ENCODE results near the gene SH3BGRL2.
A peak's percentile ranks its signal among the peaks of the same experiment; 100 is the strongest.

The SH3BGRL2 gene

GRCh38 chr6:79630883-79631692 lies at the start of gene SH3BGRL2:
Gene SH3BGRL2, plus strand, starts transcription at chr6:79631329. Its CDS starts 133 bp downstream, at chr6:79631462.
- no peaks in the 10 kb centered on the region for H3K9me3 ChIP-seq (ENCODE audit: control insufficient read depth, low read length)

GRCh38 chr6:79584332-79584731 lies 46.8 kb upstream of the SH3BGRL2 start:
- Histone ChIP-seq H3K9ac (ENCODE audit: low read length) (no peak overlapping the region), H3K9me3 (ENCODE audit: control insufficient read depth, low read length) (no peaks in the 10 kb centered on the region), H3K36me3 (ENCODE audit: control insufficient read depth, insufficient read depth, low read length, severe bottlenecking) (no peaks in the 10 kb centered on the region), H3K4me3 (ENCODE audit: low read length) (no peak overlapping the region), H3K4me1 (ENCODE audit: control insufficient read depth, insufficient read depth, low read length) (no peaks in the 10 kb centered on the region), H3K27me3 (replicated peaks; ENCODE audit: control insufficient read depth, insufficient read depth, low read length) (no peaks in the 10 kb centered on the region)
- no peak for DNase-seq (ENCODE audit: low read depth)

More at GRCh38 chr6:79630883-79631692, at the start of gene SH3BGRL2:
- peak; percentile 83 for DNase-seq (ENCODE audit: low read depth)
- Histone ChIP-seq H3K4me3 (ENCODE audit: low read length) (peak within 1 kb of the TSS; percentile 88), H3K4me1 (ENCODE audit: control insufficient read depth, insufficient read depth, low read length) (peaks cover 6% of the 10 kb centered on the region), H3K9ac (ENCODE audit: low read length) (peak within 1 kb of the TSS; percentile 67), H3K36me3 (ENCODE audit: control insufficient read depth, insufficient read depth, low read length, severe bottlenecking) (no peaks in the 10 kb centered on the region), H3K27me3 (replicated peaks; ENCODE audit: control insufficient read depth, insufficient read depth, low read length) (peaks cover 7% of the 10 kb centered on the region)

- Histone ChIP-seq H3K9ac (ENCODE audit: low read length) (no peak overlapping the region), H3K36me3 (ENCODE audit: control insufficient read depth, insufficient read depth, low read length, severe bottlenecking) (no peaks in the 10 kb centered on the region), H3K9me3 (ENCODE audit: control insufficient read depth, low read length) (no peaks in the 10 kb centered on the region), H3K27me3 (replicated peaks; ENCODE audit: control insufficient read depth, insufficient read depth, low read length) (no peaks in the 10 kb centered on the region), H3K4me3 (ENCODE audit: low read length) (no peak overlapping the region), H3K4me1 (ENCODE audit: control insufficient read depth, insufficient read depth, low read length) (no peaks in the 10 kb centered on the region)
- DNase-seq (ENCODE audit: low read depth): peak; percentile 25
These were observed 44.6 kb upstream of the SH3BGRL2 start for GRCh38 chr6:79586548-79586947.

GRCh38 chr6:79589701-79590100 lies 41.4 kb upstream of the SH3BGRL2 start:
- no peak overlapping the region for H3K9ac ChIP-seq (ENCODE audit: low read length)
- DNase-seq (ENCODE audit: low read depth): no peak

GRCh38 chr6:79597155-79597554 lies 34.0 kb upstream of the SH3BGRL2 start:
- no peak overlapping the region for H3K9ac ChIP-seq (ENCODE audit: low read length)
- H3K27me3 ChIP-seq (replicated peaks; ENCODE audit: control insufficient read depth, insufficient read depth, low read length): no peaks in the 10 kb centered on the region
- H3K36me3 ChIP-seq (ENCODE audit: control insufficient read depth, insufficient read depth, low read length, severe bottlenecking): no peaks in the 10 kb centered on the region
- DNase-seq (ENCODE audit: low read depth): no peak
- no peaks in the 10 kb centered on the region for H3K4me1 ChIP-seq (ENCODE audit: control insufficient read depth, insufficient read depth, low read length)
- no peaks in the 10 kb centered on the region for H3K9me3 ChIP-seq (ENCODE audit: control insufficient read depth, low read length)
- no peak overlapping the region for H3K4me3 ChIP-seq (ENCODE audit: low read length)

More at GRCh38 chr6:79589701-79590100, 41.4 kb upstream of the SH3BGRL2 start:
- Histone ChIP-seq H3K27me3 (replicated peaks; ENCODE audit: control insufficient read depth, insufficient read depth, low read length) (no peaks in the 10 kb centered on the region), H3K9me3 (ENCODE audit: control insufficient read depth, low read length) (no peaks in the 10 kb centered on the region), H3K4me3 (ENCODE audit: low read length) (no peak overlapping the region), H3K36me3 (ENCODE audit: control insufficient read depth, insufficient read depth, low read length, severe bottlenecking) (no peaks in the 10 kb centered on the region), H3K4me1 (ENCODE audit: control insufficient read depth, insufficient read depth, low read length) (no peaks in the 10 kb centered on the region)

- no peaks in the 10 kb centered on the region for H3K36me3 ChIP-seq (ENCODE audit: control insufficient read depth, insufficient read depth, low read length, severe bottlenecking)
- no peaks in the 10 kb centered on the region for H3K27me3 ChIP-seq (replicated peaks; ENCODE audit: control insufficient read depth, insufficient read depth, low read length)
- no peaks in the 10 kb centered on the region for H3K4me1 ChIP-seq (ENCODE audit: control insufficient read depth, insufficient read depth, low read length)
- no peak for DNase-seq (ENCODE audit: low read depth)
- no peaks in the 10 kb centered on the region for H3K9me3 ChIP-seq (ENCODE audit: control insufficient read depth, low read length)
- H3K4me3 ChIP-seq (ENCODE audit: low read length): no peak overlapping the region
- no peak overlapping the region for H3K9ac ChIP-seq (ENCODE audit: low read length)
These were observed 33.1 kb upstream of the SH3BGRL2 start for GRCh38 chr6:79598012-79598411.

GRCh38 chr6:79599725-79600259 lies 31.3 kb upstream of the SH3BGRL2 start:
- Histone ChIP-seq H3K27me3 (replicated peaks; ENCODE audit: control insufficient read depth, insufficient read depth, low read length) (no peaks in the 10 kb centered on the region), H3K4me1 (ENCODE audit: control insufficient read depth, insufficient read depth, low read length) (no peaks in the 10 kb centered on the region), H3K9ac (ENCODE audit: low read length) (no peak overlapping the region), H3K4me3 (ENCODE audit: low read length) (no peak overlapping the region), H3K9me3 (ENCODE audit: control insufficient read depth, low read length) (no peaks in the 10 kb centered on the region), H3K36me3 (ENCODE audit: control insufficient read depth, insufficient read depth, low read length, severe bottlenecking) (no peaks in the 10 kb centered on the region)
- DNase-seq (ENCODE audit: low read depth): no peak

- Histone ChIP-seq H3K9me3 (ENCODE audit: control insufficient read depth, low read length) (no peaks in the 10 kb centered on the region), H3K4me1 (ENCODE audit: control insufficient read depth, insufficient read depth, low read length) (no peaks in the 10 kb centered on the region), H3K4me3 (ENCODE audit: low read length) (no peak overlapping the region), H3K9ac (ENCODE audit: low read length) (no peak overlapping the region), H3K27me3 (replicated peaks; ENCODE audit: control insufficient read depth, insufficient read depth, low read length) (no peaks in the 10 kb centered on the region), H3K36me3 (ENCODE audit: control insufficient read depth, insufficient read depth, low read length, severe bottlenecking) (no peaks in the 10 kb centered on the region)
- DNase-seq (ENCODE audit: low read depth): no peak
These were observed 30.8 kb upstream of the SH3BGRL2 start for GRCh38 chr6:79600313-79600712.

GRCh38 chr6:79600812-79601609 lies 30.1 kb upstream of the SH3BGRL2 start:
- H3K9ac ChIP-seq (ENCODE audit: low read length): no peak overlapping the region
- DNase-seq (ENCODE audit: low read depth): peak; percentile 74
- no peaks in the 10 kb centered on the region for H3K27me3 ChIP-seq (replicated peaks; ENCODE audit: control insufficient read depth, insufficient read depth, low read length)
- no peaks in the 10 kb centered on the region for H3K4me1 ChIP-seq (ENCODE audit: control insufficient read depth, insufficient read depth, low read length)
- no peaks in the 10 kb centered on the region for H3K9me3 ChIP-seq (ENCODE audit: control insufficient read depth, low read length)
- no peak overlapping the region for H3K4me3 ChIP-seq (ENCODE audit: low read length)
- H3K36me3 ChIP-seq (ENCODE audit: control insufficient read depth, insufficient read depth, low read length, severe bottlenecking): no peaks in the 10 kb centered on the region

GRCh38 chr6:79602859-79603258 lies 28.3 kb upstream of the SH3BGRL2 start:
- Histone ChIP-seq H3K4me3 (ENCODE audit: low read length) (no peak overlapping the region), H3K9ac (ENCODE audit: low read length) (no peak overlapping the region), H3K36me3 (ENCODE audit: control insufficient read depth, insufficient read depth, low read length, severe bottlenecking) (no peaks in the 10 kb centered on the region), H3K9me3 (ENCODE audit: control insufficient read depth, low read length) (no peaks in the 10 kb centered on the region), H3K4me1 (ENCODE audit: control insufficient read depth, insufficient read depth, low read length) (peaks cover under 1% of the 10 kb centered on the region), H3K27me3 (replicated peaks; ENCODE audit: control insufficient read depth, insufficient read depth, low read length) (no peaks in the 10 kb centered on the region)
- DNase-seq (ENCODE audit: low read depth): no peak

- Histone ChIP-seq H3K4me3 (ENCODE audit: low read length) (no peak overlapping the region), H3K9ac (ENCODE audit: low read length) (no peak overlapping the region), H3K9me3 (ENCODE audit: control insufficient read depth, low read length) (no peaks in the 10 kb centered on the region), H3K36me3 (ENCODE audit: control insufficient read depth, insufficient read depth, low read length, severe bottlenecking) (no peaks in the 10 kb centered on the region), H3K4me1 (ENCODE audit: control insufficient read depth, insufficient read depth, low read length) (peaks cover 15% of the 10 kb centered on the region), H3K27me3 (replicated peaks; ENCODE audit: control insufficient read depth, insufficient read depth, low read length) (no peaks in the 10 kb centered on the region)
- peak; percentile 16 for DNase-seq (ENCODE audit: low read depth)
These were observed 26.5 kb upstream of the SH3BGRL2 start for GRCh38 chr6:79604583-79605037.
